Measurements from ENCODE around the gene ONECUT1. TPM values are rescaled to one million over a fixed set of nuclear protein-coding genes. Genes with fewer than 3 reads are reported as not detected.

ONECUT1 gene
- total RNA-seq, 4 donors from 2014 or later: not detected

DNA sequence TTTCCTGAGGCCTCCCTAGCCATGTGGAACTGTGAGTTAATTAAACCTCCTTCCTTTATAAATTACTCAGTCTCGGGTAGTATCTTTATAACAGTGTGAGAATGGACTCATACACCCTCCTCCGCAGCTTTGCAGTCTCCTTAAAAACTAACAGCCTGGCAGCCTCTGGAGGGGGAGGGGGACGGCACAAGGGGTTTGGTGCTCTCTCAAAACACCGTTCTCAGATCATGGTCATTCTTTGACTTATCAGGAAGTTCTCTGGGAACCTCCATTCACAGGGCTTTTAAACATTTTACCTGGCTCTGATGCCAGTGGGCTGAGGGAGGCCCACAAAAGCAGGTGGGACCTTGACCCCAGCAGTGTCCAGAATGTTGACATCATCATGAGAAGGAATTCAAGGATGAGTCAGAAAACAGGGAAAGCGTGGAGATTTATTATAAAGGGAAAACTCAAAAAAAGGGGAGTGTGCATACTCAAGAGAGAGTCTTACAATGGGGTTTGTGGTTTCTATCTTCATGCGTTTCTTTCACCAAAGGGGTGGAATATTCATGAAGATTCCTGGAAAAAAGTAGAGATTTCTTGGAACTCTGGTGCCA, 43.9 kb downstream of the ONECUT1 start:
- Histone ChIP-seq H3K36me3 (no peaks in the 10 kb centered on the region), H3K27me3 (peaks cover 0 to 32% (median 0%) of the 10 kb centered on the region in 4 donors), H3K4me1 (no peaks in the 10 kb centered on the region), H3K27ac (replicated peaks in 1 of 4) (no peak overlapping the region), H3K9me3 (no peaks in the 10 kb centered on the region), H3K4me3 (no peak overlapping the region)
- intact Hi-C loops (cut with DNase I): no loop called here
- WGBS: 70% methylated on average over 6 of the region's 6 CpGs
- DNase-seq (ENCODE audit: extremely low spot score): peak; percentile 68
- TF ChIP-seq EP300 (IDR thresholded peaks at IDR 0.05) (no peak), POLR2A (IDR thresholded peaks at IDR 0.05; ENCODE audit: low read depth) (no peak), POLR2AphosphoS5 (IDR thresholded peaks at IDR 0.05) (no peak)
- TF ChIP-seq, protein P1, sequence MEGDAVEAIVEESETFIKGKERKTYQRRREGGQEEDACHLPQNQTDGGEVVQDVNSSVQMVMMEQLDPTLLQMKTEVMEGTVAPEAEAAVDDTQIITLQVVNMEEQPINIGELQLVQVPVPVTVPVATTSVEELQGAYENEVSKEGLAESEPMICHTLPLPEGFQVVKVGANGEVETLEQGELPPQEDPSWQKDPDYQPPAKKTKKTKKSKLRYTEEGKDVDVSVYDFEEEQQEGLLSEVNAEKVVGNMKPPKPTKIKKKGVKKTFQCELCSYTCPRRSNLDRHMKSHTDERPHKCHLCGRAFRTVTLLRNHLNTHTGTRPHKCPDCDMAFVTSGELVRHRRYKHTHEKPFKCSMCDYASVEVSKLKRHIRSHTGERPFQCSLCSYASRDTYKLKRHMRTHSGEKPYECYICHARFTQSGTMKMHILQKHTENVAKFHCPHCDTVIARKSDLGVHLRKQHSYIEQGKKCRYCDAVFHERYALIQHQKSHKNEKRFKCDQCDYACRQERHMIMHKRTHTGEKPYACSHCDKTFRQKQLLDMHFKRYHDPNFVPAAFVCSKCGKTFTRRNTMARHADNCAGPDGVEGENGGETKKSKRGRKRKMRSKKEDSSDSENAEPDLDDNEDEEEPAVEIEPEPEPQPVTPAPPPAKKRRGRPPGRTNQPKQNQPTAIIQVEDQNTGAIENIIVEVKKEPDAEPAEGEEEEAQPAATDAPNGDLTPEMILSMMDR (IDR thresholded peaks at IDR 0.05): no peak

DNA sequence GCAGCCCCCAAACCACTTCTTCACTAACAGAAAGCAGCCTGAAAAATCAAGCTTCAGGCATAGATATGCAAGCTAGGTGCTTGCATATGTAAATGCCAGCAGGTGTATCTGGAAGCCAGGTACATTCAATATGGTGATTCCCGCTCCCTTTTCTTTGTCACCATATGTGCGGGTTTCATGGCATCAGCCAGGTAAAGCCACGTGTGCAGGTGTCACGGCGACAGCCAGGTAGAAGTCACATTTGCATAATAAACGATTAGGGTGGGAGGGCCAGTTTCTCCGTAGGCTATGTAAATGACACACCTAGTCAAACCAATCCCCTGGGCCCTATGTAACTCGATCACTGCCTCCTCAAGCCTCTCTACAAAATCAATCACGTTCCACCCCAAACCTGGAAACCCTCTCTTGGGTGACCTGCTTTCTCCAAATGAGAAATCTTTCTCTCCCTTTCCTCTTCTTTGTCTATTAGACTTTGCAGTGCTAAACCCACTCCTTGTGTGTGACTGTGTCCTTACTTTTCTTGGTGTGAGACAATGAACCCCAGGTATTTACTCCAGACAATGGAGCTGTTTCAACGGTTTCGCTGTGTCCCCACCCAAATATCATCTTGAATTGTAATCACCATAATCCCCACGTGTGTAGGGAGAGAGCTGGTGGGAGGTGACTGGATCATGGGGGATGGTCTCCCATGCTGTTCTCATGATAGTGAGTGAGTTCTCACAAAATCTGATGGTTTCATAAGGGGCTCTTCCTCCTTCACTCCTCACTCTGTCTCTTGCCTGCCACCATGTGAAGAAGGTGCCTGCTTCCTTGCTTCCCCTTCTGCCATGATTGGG, 44.6 kb downstream of the ONECUT1 start:
- H3K36me3 ChIP-seq: no peaks in the 10 kb centered on the region
- DNase-seq (ENCODE audit: extremely low spot score): no peak
- peaks cover 0 to 25% (median 0%) of the 10 kb centered on the region in 4 donors for H3K27me3 ChIP-seq
- H3K4me3 ChIP-seq: no peak overlapping the region
- H3K9me3 ChIP-seq: no peaks in the 10 kb centered on the region
- WGBS: 67% methylated on average over 12 of the region's 12 CpGs
- TF ChIP-seq, protein P1 (IDR thresholded peaks at IDR 0.05): no peak
- no peak for TF ChIP-seq POLR2AphosphoS5 (IDR thresholded peaks at IDR 0.05)
- no peak for TF ChIP-seq EP300 (IDR thresholded peaks at IDR 0.05)
- TF ChIP-seq POLR2A (IDR thresholded peaks at IDR 0.05; ENCODE audit: low read depth): no peak
- H3K4me1 ChIP-seq: no peaks in the 10 kb centered on the region
- intact Hi-C loops (cut with DNase I): no loop called here
- no peak overlapping the region for H3K27ac ChIP-seq (replicated peaks in 1 of 4)

DNA sequence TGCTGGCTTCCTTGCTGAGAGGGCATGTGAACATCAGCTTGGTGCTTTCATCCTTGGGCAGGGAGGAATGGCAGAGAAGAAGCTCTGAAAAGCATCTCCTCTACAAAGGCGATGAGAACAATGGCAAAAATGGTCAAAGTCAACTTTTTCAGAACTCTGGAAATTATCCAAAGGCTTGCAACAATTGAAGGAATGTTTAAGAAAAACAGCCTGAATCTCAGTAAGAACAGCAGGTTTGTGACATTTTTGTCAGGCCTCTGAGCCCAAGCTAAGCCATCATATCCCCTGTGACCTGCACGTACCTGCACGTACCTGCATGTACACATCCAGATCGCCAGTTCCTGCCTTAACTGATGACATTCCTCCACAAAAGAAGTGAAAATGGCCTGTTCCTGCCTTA, 51.8 kb downstream of the ONECUT1 start:
- Histone ChIP-seq H3K27ac (replicated peaks in 1 of 4) (no peak overlapping the region), H3K4me3 (no peak overlapping the region), H3K27me3 (no peaks in the 10 kb centered on the region), H3K4me1 (peaks cover 0 to 12% (median 2%) of the 10 kb centered on the region in 4 donors), H3K9me3 (no peaks in the 10 kb centered on the region), H3K36me3 (no peaks in the 10 kb centered on the region)
- TF ChIP-seq POLR2AphosphoS5 (IDR thresholded peaks at IDR 0.05): no peak
- DNase-seq (ENCODE audit: extremely low spot score): no peak
- intact Hi-C loops (cut with DNase I): loop anchor here (10.0 kb wide), 1 partner anchor 114 kb away; no protein-coding TSS in a partner anchor
- WGBS: 82% methylated on average over 4 of the region's 4 CpGs

DNA sequence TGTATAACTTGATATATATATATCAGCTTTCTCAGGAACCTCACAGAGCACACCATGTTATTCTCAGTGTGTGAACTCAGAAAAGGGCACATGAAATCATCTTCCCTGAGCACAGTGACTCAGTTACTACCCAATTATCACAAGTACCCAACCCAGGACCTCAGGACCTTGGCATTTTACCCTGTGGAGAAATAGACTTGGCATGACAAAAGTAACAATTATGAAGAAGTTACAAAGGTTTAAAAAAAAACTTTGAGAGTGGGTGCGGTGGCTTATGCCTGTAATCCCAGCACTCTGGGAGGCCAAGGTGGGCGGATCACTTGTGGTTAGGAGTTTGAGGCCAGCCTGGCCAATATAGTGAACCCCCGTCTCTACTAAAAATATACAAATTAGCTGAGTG, 52.4 kb downstream of the ONECUT1 start:
- H3K27ac ChIP-seq (replicated peaks in 1 of 4): no peak overlapping the region
- H3K27me3 ChIP-seq: no peaks in the 10 kb centered on the region
- H3K4me3 ChIP-seq: no peak overlapping the region
- no peak for DNase-seq (ENCODE audit: extremely low spot score)
- WGBS: 79% methylated on average over 3 of the region's 3 CpGs
- H3K36me3 ChIP-seq: no peaks in the 10 kb centered on the region
- H3K4me1 ChIP-seq: peaks cover 0 to 15% (median 2%) of the 10 kb centered on the region in 4 donors
- no peaks in the 10 kb centered on the region for H3K9me3 ChIP-seq
- intact Hi-C loops (cut with DNase I): loop anchor here (10.0 kb wide), 1 partner anchor 113 kb away; no protein-coding TSS in a partner anchor
- TF ChIP-seq, protein P1 (IDR thresholded peaks at IDR 0.05): no peak
- TF ChIP-seq POLR2AphosphoS5 (IDR thresholded peaks at IDR 0.05) (no peak), EP300 (IDR thresholded peaks at IDR 0.05) (no peak), POLR2A (IDR thresholded peaks at IDR 0.05; ENCODE audit: low read depth) (no peak)

Measured in esophagus muscularis mucosa (tissue), 4 donors.